ENCODE data around the gene PDE11A.

DNA sequence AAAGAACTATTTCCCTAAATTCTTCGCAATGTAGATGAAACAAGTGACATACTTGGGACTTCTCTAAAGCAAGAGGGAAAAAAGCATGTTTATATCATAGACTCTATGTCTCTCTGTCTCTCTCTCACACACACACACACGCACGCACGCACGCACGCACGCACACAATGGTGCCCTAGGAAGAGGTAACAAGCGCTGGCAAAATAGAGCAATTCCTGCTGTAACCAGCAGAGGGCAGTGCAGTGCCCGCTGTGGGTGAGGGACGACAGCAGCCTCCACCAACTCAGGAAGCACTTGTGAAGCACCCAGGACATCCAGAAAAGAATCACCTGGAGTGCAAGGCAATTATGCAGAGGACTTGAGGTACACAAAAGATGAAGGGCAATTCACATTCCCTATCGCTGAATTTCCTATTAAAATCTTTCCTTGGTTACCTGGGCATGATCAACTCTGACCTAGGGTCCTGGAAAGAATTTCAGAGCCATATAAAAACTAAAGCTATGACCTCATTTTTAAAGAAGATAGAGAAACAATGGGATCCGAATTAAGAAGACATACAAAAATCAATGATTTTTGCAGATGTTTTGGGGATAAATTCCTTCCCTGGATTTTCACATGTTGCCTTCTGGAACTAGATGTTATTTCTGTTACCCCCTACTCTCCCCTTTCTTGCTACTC, 166.4 kb downstream of the PDE11A start:
- TF ChIP-seq, protein P1, sequence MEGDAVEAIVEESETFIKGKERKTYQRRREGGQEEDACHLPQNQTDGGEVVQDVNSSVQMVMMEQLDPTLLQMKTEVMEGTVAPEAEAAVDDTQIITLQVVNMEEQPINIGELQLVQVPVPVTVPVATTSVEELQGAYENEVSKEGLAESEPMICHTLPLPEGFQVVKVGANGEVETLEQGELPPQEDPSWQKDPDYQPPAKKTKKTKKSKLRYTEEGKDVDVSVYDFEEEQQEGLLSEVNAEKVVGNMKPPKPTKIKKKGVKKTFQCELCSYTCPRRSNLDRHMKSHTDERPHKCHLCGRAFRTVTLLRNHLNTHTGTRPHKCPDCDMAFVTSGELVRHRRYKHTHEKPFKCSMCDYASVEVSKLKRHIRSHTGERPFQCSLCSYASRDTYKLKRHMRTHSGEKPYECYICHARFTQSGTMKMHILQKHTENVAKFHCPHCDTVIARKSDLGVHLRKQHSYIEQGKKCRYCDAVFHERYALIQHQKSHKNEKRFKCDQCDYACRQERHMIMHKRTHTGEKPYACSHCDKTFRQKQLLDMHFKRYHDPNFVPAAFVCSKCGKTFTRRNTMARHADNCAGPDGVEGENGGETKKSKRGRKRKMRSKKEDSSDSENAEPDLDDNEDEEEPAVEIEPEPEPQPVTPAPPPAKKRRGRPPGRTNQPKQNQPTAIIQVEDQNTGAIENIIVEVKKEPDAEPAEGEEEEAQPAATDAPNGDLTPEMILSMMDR (IDR thresholded peaks at IDR 0.05), result peak; percentile 85
- TF ChIP-seq CBX2 (IDR thresholded peaks at IDR 0.05; ENCODE audit: borderline replicate concordance, low read depth) (no peak), POLR2A (IDR thresholded peaks at IDR 0.05; ENCODE audit: low read length) (no peak), SREBF2 (IDR thresholded peaks at IDR 0.05) (no peak), EP300 (IDR thresholded peaks at IDR 0.05) (no peak), KDM5A (IDR thresholded peaks at IDR 0.05) (no peak)
- TF ChIP-seq, protein P2, sequence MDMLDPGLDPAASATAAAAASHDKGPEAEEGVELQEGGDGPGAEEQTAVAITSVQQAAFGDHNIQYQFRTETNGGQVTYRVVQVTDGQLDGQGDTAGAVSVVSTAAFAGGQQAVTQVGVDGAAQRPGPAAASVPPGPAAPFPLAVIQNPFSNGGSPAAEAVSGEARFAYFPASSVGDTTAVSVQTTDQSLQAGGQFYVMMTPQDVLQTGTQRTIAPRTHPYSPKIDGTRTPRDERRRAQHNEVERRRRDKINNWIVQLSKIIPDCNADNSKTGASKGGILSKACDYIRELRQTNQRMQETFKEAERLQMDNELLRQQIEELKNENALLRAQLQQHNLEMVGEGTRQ (IDR thresholded peaks at IDR 0.05), result no peak
- TF ChIP-seq, protein P3, sequence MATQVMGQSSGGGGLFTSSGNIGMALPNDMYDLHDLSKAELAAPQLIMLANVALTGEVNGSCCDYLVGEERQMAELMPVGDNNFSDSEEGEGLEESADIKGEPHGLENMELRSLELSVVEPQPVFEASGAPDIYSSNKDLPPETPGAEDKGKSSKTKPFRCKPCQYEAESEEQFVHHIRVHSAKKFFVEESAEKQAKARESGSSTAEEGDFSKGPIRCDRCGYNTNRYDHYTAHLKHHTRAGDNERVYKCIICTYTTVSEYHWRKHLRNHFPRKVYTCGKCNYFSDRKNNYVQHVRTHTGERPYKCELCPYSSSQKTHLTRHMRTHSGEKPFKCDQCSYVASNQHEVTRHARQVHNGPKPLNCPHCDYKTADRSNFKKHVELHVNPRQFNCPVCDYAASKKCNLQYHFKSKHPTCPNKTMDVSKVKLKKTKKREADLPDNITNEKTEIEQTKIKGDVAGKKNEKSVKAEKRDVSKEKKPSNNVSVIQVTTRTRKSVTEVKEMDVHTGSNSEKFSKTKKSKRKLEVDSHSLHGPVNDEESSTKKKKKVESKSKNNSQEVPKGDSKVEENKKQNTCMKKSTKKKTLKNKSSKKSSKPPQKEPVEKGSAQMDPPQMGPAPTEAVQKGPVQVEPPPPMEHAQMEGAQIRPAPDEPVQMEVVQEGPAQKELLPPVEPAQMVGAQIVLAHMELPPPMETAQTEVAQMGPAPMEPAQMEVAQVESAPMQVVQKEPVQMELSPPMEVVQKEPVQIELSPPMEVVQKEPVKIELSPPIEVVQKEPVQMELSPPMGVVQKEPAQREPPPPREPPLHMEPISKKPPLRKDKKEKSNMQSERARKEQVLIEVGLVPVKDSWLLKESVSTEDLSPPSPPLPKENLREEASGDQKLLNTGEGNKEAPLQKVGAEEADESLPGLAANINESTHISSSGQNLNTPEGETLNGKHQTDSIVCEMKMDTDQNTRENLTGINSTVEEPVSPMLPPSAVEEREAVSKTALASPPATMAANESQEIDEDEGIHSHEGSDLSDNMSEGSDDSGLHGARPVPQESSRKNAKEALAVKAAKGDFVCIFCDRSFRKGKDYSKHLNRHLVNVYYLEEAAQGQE (IDR thresholded peaks at IDR 0.05), result no peak

Measured in A549 (cell line).